ENCODE results near the gene THAP11.

THAP11 gene

DNA sequence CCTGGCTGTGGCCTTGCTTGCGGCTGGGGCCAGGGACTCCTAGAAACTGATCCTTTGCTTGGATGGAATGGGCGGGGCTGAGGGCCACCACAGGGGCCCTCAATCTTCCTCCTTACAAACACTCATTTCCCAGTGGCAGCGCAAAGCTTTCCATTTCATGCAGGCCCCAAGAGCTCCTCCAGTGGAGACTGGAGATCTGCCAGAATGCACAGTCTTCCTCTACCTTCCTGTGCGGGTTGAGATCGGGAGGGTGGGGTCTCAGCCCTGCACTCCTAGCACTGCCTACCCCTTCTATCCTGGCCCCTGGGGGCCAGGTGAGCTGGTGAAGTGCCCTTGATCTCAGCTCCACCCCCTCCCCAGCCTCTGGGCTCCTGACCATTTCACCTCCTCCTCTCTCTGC is 44.3 kb downstream of the THAP11 start:
- DNase-seq = no peak

DNA sequence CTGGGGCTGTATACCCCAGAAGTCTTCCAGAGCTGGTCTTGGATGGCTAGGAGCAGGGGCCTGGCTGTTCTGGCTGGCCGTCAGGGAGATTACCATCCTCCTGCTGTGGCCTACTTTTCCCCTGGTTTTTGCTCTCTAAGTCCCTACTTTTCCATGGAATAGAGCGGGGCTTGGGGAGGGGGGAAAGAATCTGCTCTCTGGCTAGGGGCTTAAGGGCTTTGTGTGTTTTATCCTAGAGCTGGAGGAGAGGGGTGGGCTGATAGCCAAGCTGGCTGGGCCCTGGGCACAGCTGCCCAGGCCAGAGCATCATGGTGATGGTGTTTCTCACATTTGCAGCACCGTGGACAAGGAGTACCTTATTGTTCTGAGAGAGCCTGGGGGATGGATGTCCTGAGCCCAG is 46.2 kb downstream of the THAP11 start:
- no peak for DNase-seq

DNA sequence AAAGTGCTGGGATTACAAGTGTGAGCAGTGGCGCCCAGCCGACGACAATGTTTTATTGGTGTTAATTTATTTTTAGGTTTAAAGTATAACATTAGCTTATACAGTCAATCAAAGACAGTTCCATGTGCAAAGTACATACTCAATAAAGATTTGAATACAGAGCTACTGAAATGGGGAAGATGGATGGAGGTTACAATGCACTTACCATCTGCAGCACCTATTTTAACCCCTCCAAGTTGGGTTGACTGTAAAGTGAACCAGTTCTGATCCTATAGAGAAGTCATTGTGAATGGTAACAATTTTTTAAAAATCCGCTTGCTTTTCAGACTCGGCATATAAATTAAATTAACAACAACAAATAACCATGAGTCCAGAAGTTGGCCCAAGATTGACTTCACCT is 50.3 kb downstream of the THAP11 start:
- DNase-seq = no peak

DNA sequence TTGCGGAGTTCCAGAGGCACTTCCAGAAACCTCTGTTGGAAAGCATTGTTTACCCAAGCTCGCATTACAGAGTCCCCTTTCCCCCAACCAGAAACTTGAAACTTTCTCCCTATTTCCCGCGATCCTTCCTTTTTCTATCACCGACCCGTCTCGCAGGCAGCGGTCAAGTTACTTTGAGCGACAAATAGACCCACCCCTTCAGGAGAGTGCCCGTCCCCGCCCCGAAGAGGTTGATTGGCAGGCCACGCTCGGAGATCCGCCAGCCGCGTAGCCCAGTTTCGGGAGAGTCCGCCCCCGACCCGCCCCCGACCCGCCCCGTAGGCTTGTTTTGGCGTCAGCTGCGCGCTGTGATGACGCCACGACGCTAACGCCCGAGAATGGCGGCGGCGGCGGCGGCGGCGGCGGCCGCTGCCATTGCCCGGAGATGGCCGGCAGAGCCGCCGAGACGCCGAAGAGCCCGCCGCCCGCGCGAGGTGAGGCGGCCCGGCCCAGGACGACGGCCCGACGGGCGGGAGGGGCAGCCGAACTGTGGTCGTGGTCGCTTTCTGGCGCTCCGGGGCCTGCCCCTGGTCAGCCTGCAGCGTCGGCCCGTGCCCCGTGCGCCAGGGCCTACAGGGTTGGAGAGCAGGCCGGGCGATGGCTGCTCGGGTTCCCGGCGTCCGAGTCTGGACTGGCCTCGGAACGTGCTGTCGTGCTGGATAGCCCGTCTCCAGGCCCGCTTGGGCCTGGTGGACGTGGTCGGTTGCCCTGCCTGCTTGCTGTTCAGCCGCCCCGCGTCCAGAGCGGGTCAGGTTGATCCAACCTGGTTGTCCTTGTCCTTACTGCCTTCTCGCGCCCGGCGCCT is 51.0 kb downstream of the THAP11 start, which contains the start of gene PSKH1:
Gene PSKH1, plus strand, starts transcription at position 356 of the 844 bp plus-strand sequence. CDS start 15,496 bp downstream, outside the sequence.
- peak; percentile 54 for DNase-seq
